Activated CD8-positive, alpha-beta memory T cell treated with anti-CD3 and anti-CD28 coated beads, Interleukin-2, amount 50 U/mL, for 24 hours (primary cell): Measurements from ENCODE around the gene PPP2R5B.
"Not testable (repeated sequence)": the region's sequence is repeated elsewhere in the genome, so short reads cannot be mapped to it uniquely, and the experiment has no call there.

Source experiments
- DNase-seq: peaks from one replicate; pipeline ENCODE4 v3.0.0-alpha.2; 2020; ENCODE audit errors: extremely low read depth

The PPP2R5B gene

GRCh38 chr11:64976651-64977050 lies 52.2 kb downstream of the PPP2R5B start:
- DNase-seq = no peak

GRCh38 chr11:64983339-64983738 lies 58.9 kb downstream of the PPP2R5B start:
- DNase-seq = not testable (repeated sequence)
